NK-92 (cell line): ENCODE results near the gene DTYMK.
"Not testable (repeated sequence)": the region's sequence is repeated elsewhere in the genome, so short reads cannot be mapped to it uniquely, and the experiment has no call there.

Source experiments
- DNase-seq: peaks from one replicate; lab custom pipeline; 2025; ENCODE audit not compliant: unreplicated experiment; lab: John Stamatoyannopoulos, UW

The DTYMK gene

GRCh38 chr2:241672243-241673188 is 14.1 kb downstream of the DTYMK start:
- no peak for DNase-seq

- no peak for DNase-seq
Measured at GRCh38 chr2:241671457-241672240, 15.0 kb downstream of the DTYMK start.

- no peak for DNase-seq
Measured at GRCh38 chr2:241670333-241671110, 16.1 kb downstream of the DTYMK start.

- no peak for DNase-seq
Measured at GRCh38 chr2:241668839-241669238, 17.8 kb downstream of the DTYMK start.

- DNase-seq = no peak
Measured at GRCh38 chr2:241668354-241668753, 18.3 kb downstream of the DTYMK start.

GRCh38 chr2:241666627-241667400 is 19.8 kb downstream of the DTYMK start:
- no peak for DNase-seq

- DNase-seq = no peak
Measured at GRCh38 chr2:241665731-241666440, 20.7 kb downstream of the DTYMK start.

GRCh38 chr2:241662731-241663130 is 23.9 kb downstream of the DTYMK start:
- DNase-seq = not testable (repeated sequence)

- no peak for DNase-seq
Measured at GRCh38 chr2:241660593-241661213, 25.9 kb downstream of the DTYMK start.

GRCh38 chr2:241659150-241659739 is 27.4 kb downstream of the DTYMK start:
- no peak for DNase-seq

GRCh38 chr2:241658296-241658695 is 28.3 kb downstream of the DTYMK start:
- DNase-seq = no peak

- no peak for DNase-seq
Measured at GRCh38 chr2:241657786-241658254, 28.8 kb downstream of the DTYMK start.

- DNase-seq = no peak
Measured at GRCh38 chr2:241656190-241656741, 30.3 kb downstream of the DTYMK start.

GRCh38 chr2:241655516-241656189 is 31.0 kb downstream of the DTYMK start:
- no peak for DNase-seq

- DNase-seq = no peak
Measured at GRCh38 chr2:241654551-241654950, 32.1 kb downstream of the DTYMK start.

- no peak for DNase-seq
Measured at GRCh38 chr2:241653210-241653750, 33.3 kb downstream of the DTYMK start.

GRCh38 chr2:241652722-241653121 is 33.9 kb downstream of the DTYMK start:
- no peak for DNase-seq

- no peak for DNase-seq
Measured at GRCh38 chr2:241652142-241652541, 34.5 kb downstream of the DTYMK start.
